AG10803 (cell line): ENCODE data around the gene CEP97.
A peak's percentile ranks its signal among the peaks of the same experiment; 100 is the strongest.
"Not testable (repeated sequence)": the region's sequence is repeated elsewhere in the genome, so short reads cannot be mapped to it uniquely, and the experiment has no call there.

Experiments used
- DNase-seq: peaks from one replicate; pipeline ENCODE4 v3.0.0; 2010; ENCODE audit warnings: low read depth
- H3K4me3 ChIP-seq: 2 replicates; pipeline ENCODE4 v1.5.1; 2011; ENCODE audit warnings: mild to moderate bottlenecking, low read length, control low read depth
- TF ChIP-seq, protein P1 (sequence below): conservative IDR thresholded peaks from 2 replicates; pipeline ENCODE4 v1.5.1; 2011; ENCODE audit warnings: mild to moderate bottlenecking, low read length, control low read depth, inconsistent platforms

CEP97 gene

GRCh38 chr3:101762041-101762646 lies 37.7 kb downstream of the CEP97 start:
- DNase-seq, result no peak
- TF ChIP-seq, protein P1, sequence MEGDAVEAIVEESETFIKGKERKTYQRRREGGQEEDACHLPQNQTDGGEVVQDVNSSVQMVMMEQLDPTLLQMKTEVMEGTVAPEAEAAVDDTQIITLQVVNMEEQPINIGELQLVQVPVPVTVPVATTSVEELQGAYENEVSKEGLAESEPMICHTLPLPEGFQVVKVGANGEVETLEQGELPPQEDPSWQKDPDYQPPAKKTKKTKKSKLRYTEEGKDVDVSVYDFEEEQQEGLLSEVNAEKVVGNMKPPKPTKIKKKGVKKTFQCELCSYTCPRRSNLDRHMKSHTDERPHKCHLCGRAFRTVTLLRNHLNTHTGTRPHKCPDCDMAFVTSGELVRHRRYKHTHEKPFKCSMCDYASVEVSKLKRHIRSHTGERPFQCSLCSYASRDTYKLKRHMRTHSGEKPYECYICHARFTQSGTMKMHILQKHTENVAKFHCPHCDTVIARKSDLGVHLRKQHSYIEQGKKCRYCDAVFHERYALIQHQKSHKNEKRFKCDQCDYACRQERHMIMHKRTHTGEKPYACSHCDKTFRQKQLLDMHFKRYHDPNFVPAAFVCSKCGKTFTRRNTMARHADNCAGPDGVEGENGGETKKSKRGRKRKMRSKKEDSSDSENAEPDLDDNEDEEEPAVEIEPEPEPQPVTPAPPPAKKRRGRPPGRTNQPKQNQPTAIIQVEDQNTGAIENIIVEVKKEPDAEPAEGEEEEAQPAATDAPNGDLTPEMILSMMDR, result no peak
- no peak overlapping the region for H3K4me3 ChIP-seq

GRCh38 chr3:101777745-101778281 lies 53.4 kb downstream of the CEP97 start:
- H3K4me3 ChIP-seq, DNase-seq: not testable (repeated sequence)

- H3K4me3 ChIP-seq, result peak overlapping the region; percentile 89
- no peak for DNase-seq
- TF ChIP-seq, protein P1, result no peak
Observed at GRCh38 chr3:101778385-101779046, 54.1 kb downstream of the CEP97 start.

- TF ChIP-seq, protein P1, result no peak
- peak; percentile 73 for DNase-seq
- peak within 1 kb of the TSS; percentile 89 for H3K4me3 ChIP-seq
Observed at GRCh38 chr3:101779047-101779821, 54.8 kb downstream of the CEP97 start, which contains the start of gene NXPE3. Gene NXPE3, plus strand, starts transcription at chr3:101779211. Its CDS starts 6,386 bp downstream, at chr3:101785597.

- peak overlapping the region; percentile 89 for H3K4me3 ChIP-seq
- TF ChIP-seq, protein P1, result no peak
- DNase-seq, result no peak
Observed at GRCh38 chr3:101779822-101780381, 55.5 kb downstream of the CEP97 start.

GRCh38 chr3:101780661-101781060 lies 56.2 kb downstream of the CEP97 start:
- TF ChIP-seq, protein P1, result no peak
- peak; percentile 85 for DNase-seq
- H3K4me3 ChIP-seq, result peak overlapping the region; percentile 89

GRCh38 chr3:101781166-101781565 lies 56.8 kb downstream of the CEP97 start:
- peak overlapping the region; percentile 89 for H3K4me3 ChIP-seq
- TF ChIP-seq, protein P1, result no peak
- peak; percentile 13 for DNase-seq
